Peyer's patch (tissue), 4 donors: Measurements from ENCODE around the gene MRPL45. TPM values are rescaled to one million over a fixed set of nuclear protein-coding genes. Genes with fewer than 3 reads are reported as not detected.

Experiments used
- DNase-seq, 3 donors: peaks; one replicate each; pipeline ENCODE4 v3.0.0-alpha.2; 2017 to 2019
- H3K27ac ChIP-seq, 4 donors: fragments of 200-600 bp; sonication (generic); one replicate each; pipeline ENCODE4 v1.5.1; 2016 to 2019
- H3K27me3 ChIP-seq, 2 donors: fragments of 200-600 bp; sonication (generic); one replicate each; pipeline ENCODE4 v1.5.1; 2019
- H3K36me3 ChIP-seq, 3 donors: fragments of 200-600 bp; sonication (generic); one replicate each; pipeline ENCODE4 v1.5.1; 2016 to 2019
- H3K4me1 ChIP-seq, 4 donors: fragments of 200-600 bp; sonication (generic); one replicate each; pipeline ENCODE4 v1.5.1; 2016 to 2019
- H3K4me3 ChIP-seq, 4 donors: fragments of 200-600 bp; sonication (generic); 1 replicate in 3 of 4; 2 replicates in 1 of 4; pipeline ENCODE4 v1.5.1; 2016 to 2019; ENCODE audit warnings: mild to moderate bottlenecking in 1 of 4
- H3K9me3 ChIP-seq, 4 donors: fragments of 200-600 bp; sonication (generic); one replicate each; pipeline ENCODE4 v1.5.1; 2016 to 2019; ENCODE audit warnings: mild to moderate bottlenecking in 1 of 4
- POLR2A ChIP-seq, 2 donors: fragments of 450-650 bp; IDR thresholded peaks; one replicate each; pipeline ENCODE4 v1.5.1; 2017; ENCODE audit warnings: antibody characterized with exemption in 2 of 2, mild to moderate bottlenecking in 2 of 2, moderate library complexity in 2 of 2
- total RNA-seq, 4 donors: library from RNA; depleted of rRNA; stranded (reverse); fragments of >200 nt; gene quantifications; one replicate each; pipeline ENCODE4 v1.1.0, GENCODE V29; 2016
- TF ChIP-seq, protein P1 (sequence below), 6 experiments: fragments of 450-650 bp in 4 of 6; fragments of 200-600 bp in 2 of 6; sonication (generic) in 1 of 6; IDR thresholded peaks; one replicate each; pipeline ENCODE4 v1.5.1; 2017 to 2019; ENCODE audit warnings: antibody characterized with exemption in 6 of 6, mild to moderate bottlenecking in 3 of 6, moderate library complexity in 1 of 6

Gene MRPL45
- total RNA-seq, 4 donors from 2014 or later = 6.6 to 23.8 (median 17.8) TPM

DNA sequence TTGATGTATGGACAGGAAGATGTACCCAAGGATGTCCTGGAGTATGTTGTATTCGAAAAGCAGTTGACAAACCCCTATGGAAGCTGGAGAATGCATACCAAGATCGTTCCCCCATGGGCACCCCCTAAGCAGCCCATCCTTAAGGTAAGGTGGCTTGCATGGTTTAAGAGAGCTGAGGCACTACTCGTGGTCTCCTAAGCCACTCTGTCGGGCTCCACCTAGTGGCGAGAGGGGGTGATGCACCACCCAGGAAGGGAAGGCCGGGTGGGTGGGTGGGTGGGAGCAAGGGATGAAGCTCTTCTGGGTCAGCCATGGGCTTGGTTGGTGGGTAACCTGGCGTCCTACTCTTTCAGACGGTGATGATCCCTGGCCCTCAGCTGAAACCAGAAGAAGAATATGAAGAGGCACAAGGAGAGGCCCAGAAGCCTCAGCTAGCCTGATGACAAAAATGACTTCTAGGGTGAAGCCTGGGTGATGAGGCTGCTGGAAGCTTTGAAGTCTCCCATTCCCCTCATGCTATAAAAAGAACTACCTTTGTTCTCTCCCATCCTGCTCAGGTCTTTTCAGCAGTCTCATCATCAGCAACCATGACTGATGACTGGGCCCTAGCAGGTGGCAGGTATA, 25.3 kb downstream of the MRPL45 start:
- H3K36me3 ChIP-seq = peaks cover 0 to 47% (median 0%) of the 10 kb centered on the region in 3 donors
- peak; percentile 65 to 84 (median 69) for DNase-seq
- H3K4me1 ChIP-seq = no peaks in the 10 kb centered on the region
- TF ChIP-seq, protein P1, sequence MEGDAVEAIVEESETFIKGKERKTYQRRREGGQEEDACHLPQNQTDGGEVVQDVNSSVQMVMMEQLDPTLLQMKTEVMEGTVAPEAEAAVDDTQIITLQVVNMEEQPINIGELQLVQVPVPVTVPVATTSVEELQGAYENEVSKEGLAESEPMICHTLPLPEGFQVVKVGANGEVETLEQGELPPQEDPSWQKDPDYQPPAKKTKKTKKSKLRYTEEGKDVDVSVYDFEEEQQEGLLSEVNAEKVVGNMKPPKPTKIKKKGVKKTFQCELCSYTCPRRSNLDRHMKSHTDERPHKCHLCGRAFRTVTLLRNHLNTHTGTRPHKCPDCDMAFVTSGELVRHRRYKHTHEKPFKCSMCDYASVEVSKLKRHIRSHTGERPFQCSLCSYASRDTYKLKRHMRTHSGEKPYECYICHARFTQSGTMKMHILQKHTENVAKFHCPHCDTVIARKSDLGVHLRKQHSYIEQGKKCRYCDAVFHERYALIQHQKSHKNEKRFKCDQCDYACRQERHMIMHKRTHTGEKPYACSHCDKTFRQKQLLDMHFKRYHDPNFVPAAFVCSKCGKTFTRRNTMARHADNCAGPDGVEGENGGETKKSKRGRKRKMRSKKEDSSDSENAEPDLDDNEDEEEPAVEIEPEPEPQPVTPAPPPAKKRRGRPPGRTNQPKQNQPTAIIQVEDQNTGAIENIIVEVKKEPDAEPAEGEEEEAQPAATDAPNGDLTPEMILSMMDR (IDR thresholded peaks at IDR 0.05) = peak in 5 of 6 experiments; percentile 21 to 91 (median 40)
- TF ChIP-seq POLR2A (IDR thresholded peaks at IDR 0.05) = no peak
- no peaks in the 10 kb centered on the region for H3K27me3 ChIP-seq
- no peak overlapping the region for H3K4me3 ChIP-seq
- no peak overlapping the region for H3K27ac ChIP-seq
- H3K9me3 ChIP-seq = no peaks in the 10 kb centered on the region

DNA sequence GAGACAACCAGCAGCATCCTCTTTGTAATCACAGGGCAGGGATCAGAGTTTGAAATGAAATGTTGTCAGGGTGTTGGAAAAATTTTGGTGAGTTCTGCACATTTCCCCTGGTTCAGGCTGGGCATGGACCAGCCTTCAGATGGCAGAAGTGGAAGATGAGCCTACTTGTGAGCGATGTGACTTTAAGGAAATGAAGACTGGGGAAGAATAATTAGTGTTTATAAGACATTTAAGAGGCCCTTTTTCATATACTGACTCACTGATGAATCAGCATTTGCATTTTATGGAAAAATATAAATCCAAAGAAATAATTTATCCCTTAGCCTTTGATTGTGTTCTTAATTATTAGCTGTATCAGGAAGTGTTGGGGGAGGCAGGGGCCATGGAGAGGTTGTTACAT, 25.9 kb downstream of the MRPL45 start:
- Histone ChIP-seq H3K27ac (no peak overlapping the region), H3K27me3 (no peaks in the 10 kb centered on the region), H3K4me1 (no peaks in the 10 kb centered on the region), H3K36me3 (peaks cover 0 to 47% (median 0%) of the 10 kb centered on the region in 3 donors), H3K9me3 (no peaks in the 10 kb centered on the region), H3K4me3 (no peak overlapping the region)
- DNase-seq = no peak
- no peak for TF ChIP-seq POLR2A (IDR thresholded peaks at IDR 0.05)
- TF ChIP-seq, protein P1 (IDR thresholded peaks at IDR 0.05) = no peak

- Histone ChIP-seq H3K4me1 (no peaks in the 10 kb centered on the region), H3K4me3 (no peak overlapping the region), H3K9me3 (no peaks in the 10 kb centered on the region), H3K27me3 (no peaks in the 10 kb centered on the region), H3K27ac (no peak overlapping the region), H3K36me3 (peaks cover 0 to 42% (median 0%) of the 10 kb centered on the region in 3 donors)
- TF ChIP-seq, protein P1 (IDR thresholded peaks at IDR 0.05) = no peak
- TF ChIP-seq POLR2A (IDR thresholded peaks at IDR 0.05) = no peak
- DNase-seq = no peak
Observed at GRCh38 chr17:38324141-38324697, 27.3 kb downstream of the MRPL45 start.

DNA sequence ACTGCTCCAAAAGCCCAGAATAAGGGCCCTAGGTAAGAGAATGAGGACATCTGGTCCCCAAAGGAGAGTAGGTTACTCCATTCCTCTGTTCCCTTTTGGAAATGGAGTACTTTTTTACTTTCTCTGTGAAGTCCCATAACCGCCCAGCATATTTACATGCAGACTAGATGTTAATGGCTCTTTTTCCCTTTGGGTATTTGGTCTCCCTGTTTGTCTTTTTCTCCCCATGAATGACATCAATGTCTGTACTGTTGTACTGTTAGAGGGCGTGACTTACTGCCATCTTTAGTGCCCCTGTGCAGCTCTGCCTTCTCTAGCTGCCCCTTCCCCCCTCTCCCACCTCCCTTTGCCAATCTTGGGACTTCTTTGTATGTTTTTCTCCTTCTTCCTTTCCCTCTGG, 27.8 kb downstream of the MRPL45 start:
- Histone ChIP-seq H3K4me1 (no peaks in the 10 kb centered on the region), H3K27ac (no peak overlapping the region), H3K4me3 (no peak overlapping the region), H3K36me3 (peaks cover 0 to 37% (median 0%) of the 10 kb centered on the region in 3 donors), H3K9me3 (no peaks in the 10 kb centered on the region), H3K27me3 (no peaks in the 10 kb centered on the region)
- TF ChIP-seq, protein P1 (IDR thresholded peaks at IDR 0.05) = no peak
- TF ChIP-seq POLR2A (IDR thresholded peaks at IDR 0.05) = no peak
- DNase-seq = no peak

DNA sequence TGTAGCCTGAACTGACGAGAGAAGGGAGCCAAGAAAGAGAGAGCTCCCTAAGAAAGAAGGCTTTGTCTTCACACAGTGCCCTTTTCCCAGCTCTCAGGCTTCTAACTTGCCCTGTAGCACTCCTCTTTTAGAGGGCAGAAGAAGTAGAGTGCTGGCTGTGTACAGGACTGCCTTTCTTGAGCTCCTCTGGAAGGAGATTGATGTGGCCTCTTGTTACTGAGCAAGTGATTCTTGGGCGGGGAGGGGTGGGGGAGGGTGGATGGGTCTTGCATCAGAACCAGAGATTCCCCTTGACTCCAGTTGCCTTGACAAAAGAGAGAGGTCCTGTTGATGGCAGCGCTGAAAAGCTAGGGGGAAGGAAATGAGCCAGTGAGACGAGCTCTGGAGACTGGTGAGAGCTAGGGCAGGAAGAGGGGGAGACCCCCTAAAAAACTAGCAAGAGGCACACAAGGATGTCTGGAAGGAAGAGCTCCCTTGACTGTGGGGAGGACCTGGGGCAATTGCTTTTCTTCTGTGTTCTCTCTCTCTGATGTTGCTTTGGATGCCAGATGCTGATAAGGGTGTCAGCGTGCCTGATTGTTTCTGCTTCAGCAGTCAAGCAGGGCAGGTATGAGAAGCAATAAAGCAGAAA, 28.4 kb downstream of the MRPL45 start:
- Histone ChIP-seq H3K4me1 (no peaks in the 10 kb centered on the region), H3K9me3 (no peaks in the 10 kb centered on the region), H3K4me3 (no peak overlapping the region), H3K36me3 (peaks cover 0 to 33% (median 0%) of the 10 kb centered on the region in 3 donors), H3K27ac (no peak overlapping the region), H3K27me3 (no peaks in the 10 kb centered on the region)
- DNase-seq = peak in 1 of 3 donors; percentile 2
- TF ChIP-seq POLR2A (IDR thresholded peaks at IDR 0.05) = no peak
- TF ChIP-seq, protein P1 (IDR thresholded peaks at IDR 0.05) = no peak
